HG03575 (cell line): Measurements from ENCODE around the gene FMO1.
"Not testable (repeated sequence)": the region's sequence is repeated elsewhere in the genome, so short reads cannot be mapped to it uniquely, and the experiment has no call there.

Experiments
- ATAC-seq: cut with Tn5 transposase; IDR thresholded peaks from one replicate; pipeline ENCODE4 v1.9.1; 2021; ENCODE audit not compliant: unreplicated experiment, insufficient number of reproducible peaks, low FRiP score; ENCODE audit errors: extremely low read depth

The FMO1 gene

GRCh38 chr1:171226747-171227370, 21.4 kb upstream of the FMO1 start:
- peak; percentile 79 for ATAC-seq

DNA sequence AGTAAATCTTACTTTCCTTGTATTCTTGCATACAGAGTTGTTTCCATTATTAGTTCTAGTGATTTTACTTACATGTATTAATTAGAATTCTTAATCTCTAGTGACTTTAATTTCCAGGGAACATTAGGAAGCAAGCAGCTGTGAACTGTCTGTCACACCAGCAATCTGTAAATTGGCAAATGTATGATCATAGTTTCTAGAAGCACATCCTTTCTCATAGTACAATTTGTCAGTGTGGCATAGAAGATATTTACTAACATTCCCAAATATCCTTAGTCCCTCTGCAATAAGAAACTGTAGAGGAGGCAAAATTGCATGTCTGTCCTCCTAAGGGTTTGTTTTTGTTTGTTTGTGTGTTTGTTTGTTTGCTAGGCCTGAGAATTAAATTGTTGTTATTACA, 17.0 kb upstream of the FMO1 start:
- no peak for ATAC-seq

DNA sequence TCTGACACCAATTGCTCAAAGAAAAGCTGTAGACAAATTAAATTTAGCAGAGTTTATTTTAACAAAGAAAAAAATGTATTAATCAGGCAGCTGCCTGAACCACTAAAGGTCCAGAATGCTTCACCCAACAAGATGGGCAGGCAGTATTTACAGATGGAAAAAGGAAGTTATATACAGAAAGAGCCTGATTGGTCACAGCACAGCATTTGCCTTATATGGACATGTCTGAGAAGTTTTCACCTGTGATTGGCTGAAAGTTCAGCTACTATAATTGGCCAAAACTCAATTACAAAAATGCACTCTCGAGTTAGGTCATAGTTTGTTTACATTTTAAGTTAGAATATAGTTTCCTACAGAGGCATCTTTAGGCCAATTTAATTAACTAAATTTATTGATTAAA, 15.1 kb upstream of the FMO1 start:
- ATAC-seq: no peak

DNA sequence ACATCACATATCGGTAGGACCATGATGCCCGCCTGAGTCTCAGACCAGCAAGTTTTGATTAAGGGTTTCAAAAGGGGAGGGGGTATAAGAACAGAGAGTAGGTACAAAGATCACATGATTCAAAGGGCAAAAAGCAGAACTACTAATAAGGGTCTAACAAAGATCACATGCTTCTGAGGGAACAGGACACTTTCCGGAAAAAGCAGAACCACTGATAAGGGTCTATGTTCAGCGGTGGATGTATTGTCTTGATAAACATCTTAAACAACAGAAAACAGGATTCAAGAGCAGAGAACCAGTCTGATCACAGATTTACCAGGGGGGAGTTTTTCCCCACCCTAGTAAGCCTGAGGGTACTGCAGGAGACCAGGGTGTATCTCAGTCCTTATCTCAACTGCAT, 12.1 kb upstream of the FMO1 start:
- ATAC-seq: not testable (repeated sequence)

DNA sequence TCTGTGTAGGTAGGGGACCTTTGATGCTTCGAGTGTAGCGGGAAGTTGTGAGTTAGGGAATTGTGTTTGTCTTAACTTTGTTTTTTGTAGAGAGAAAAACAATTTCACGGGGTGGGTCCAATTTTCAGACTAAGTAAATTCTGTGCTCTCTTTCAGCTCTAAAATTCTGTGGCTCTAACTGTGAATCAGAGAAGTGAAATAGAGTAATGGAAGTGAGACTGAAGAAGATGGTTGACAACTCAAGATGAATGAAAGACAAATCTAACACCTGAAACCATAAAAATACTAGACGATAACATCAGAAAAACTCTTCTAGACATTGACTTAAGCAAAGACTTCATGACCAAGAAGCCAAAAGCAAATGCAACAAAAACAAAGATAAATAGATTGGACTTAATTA, 4.4 kb upstream of the FMO1 start:
- no peak for ATAC-seq

- no peak for ATAC-seq
These were observed 2.7 kb upstream of the FMO1 start for GRCh38 chr1:171245458-171246064.

- ATAC-seq: no peak
These were observed 793 bp upstream of the FMO1 start for GRCh38 chr1:171247501-171247900.

GRCh38 chr1:171248841-171249240, 547 bp downstream of the FMO1 start:
- no peak for ATAC-seq

DNA sequence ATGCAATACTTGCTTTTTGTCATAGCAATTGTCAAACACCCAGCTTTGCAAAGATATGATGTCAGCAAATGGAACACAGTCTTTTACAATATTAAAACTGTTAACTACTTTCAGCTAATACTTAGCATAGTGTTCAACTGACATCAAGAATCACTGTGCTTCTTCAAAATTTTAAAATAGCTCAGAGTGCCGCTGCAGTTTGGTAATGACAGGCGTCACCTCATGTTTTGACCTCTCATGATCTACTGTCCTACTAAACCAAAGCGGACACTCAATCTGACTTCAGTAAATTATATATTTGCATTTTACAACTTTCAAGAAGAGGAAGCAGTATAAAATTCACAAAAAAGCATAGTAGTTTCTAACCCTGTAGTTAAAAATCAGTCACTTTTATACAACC, 2.0 kb downstream of the FMO1 start:
- ATAC-seq: no peak

DNA sequence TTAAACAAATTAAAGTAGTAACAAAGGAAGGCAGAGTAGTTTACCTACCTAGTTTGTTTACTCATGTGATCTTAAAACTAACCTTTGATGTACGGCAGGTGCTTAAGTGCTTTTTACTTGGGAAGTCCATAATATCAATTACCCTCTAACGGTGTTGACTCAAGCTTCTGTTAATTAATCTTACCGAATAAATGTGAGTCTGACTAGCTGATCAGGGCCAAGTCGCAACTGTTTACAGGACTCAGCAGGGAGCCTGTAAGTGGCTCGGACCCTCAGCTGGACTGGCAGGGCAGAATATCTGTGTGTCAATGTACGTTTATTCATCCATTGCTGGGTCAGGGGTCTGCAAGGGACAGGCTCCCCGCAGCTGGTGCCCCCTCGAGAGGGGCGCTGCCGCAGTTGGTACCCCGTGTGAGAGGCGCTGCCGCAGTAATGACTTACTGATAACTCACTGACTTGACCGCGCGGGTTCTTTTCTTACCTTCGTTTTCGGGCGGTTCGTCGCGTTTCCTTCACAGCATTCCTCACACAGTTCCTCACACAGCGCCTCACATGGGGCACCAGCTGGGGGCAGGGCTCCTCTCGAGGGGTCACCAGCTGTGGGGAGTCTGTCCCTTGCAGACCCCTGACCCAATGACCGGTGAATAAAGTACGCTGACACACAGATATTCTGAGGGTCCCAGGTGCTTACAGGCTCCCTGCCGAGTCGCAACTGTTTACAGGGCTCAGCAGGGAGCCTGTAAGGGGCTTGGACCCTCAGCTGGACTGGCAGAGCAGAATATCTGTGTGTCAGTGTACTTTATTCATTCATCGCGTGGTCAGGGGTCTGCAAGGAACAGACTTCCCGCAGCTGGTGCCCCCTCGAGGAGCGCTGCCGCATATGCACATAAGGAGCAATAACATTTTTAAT, 3.0 kb downstream of the FMO1 start:
- ATAC-seq: no peak

- no peak for ATAC-seq
These were observed 3.6 kb downstream of the FMO1 start for GRCh38 chr1:171251952-171252300.

DNA sequence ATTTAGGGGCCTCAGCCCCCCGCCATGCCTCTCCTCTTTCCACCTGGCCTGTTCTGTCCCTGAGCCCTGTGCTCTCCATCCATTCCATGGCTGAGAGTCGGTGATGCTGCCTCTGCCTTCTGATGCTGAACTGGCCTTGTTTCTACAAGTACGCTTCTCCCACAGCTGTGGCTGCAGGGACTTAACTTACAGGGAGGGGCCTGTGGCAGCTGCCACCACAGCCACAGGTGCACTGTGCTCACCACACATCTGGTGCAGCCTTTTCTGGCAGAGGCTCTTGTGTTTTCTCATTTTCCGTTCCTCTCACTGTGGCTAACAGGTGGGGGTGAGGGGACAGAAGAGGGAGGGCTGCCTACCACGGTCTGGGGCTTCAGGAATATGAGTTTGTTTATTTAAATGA, 4.2 kb downstream of the FMO1 start:
- ATAC-seq: no peak

DNA sequence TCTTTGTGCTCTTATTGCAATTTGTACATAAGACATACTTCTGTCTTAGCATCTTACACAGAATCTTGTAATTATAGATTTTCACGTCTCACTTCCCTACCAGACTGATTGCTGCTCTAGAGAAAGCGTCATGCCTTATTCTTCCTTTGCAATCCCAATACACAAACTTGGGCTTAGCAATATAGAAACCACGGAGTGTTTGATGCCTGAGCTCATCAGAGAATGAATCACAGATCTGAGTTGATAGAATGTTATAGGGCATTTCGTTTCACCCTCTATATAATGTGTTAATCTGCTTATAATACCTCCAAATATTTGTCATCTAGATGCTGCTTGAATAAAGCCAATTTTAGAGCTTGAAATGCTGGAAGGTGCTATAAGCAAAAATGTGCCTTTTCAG, 6.6 kb downstream of the FMO1 start:
- no peak for ATAC-seq

- no peak for ATAC-seq
These were observed 8.8 kb downstream of the FMO1 start for GRCh38 chr1:171256940-171257606.

DNA sequence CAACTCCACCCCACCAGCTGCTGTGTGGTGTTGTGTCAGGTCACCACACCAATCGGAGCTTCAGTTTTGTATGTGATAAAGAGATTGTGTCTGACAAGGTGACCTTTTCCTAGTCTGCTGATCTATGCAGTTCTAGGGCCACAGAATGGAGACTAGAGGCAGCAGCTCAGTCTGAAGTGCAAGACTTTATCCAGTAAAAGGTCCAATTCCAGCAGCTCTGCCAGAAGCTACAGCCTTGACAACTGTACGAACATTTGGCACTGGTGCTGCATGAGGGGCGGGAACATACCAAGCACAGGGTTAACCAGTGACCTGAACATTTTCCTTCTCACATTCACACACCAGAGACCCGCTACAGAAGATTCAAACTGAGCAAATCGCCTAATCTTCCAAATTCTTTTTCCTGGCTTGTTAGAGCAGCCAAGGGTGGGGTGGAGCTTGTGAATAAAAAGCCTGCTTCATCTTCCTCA, 9.3 kb downstream of the FMO1 start:
- ATAC-seq: no peak

- ATAC-seq: no peak
These were observed 10.1 kb downstream of the FMO1 start for GRCh38 chr1:171258429-171258828.

GRCh38 chr1:171258943-171259342, 10.6 kb downstream of the FMO1 start:
- ATAC-seq: no peak

- ATAC-seq: no peak
These were observed 13.0 kb downstream of the FMO1 start for GRCh38 chr1:171261336-171261735.

DNA sequence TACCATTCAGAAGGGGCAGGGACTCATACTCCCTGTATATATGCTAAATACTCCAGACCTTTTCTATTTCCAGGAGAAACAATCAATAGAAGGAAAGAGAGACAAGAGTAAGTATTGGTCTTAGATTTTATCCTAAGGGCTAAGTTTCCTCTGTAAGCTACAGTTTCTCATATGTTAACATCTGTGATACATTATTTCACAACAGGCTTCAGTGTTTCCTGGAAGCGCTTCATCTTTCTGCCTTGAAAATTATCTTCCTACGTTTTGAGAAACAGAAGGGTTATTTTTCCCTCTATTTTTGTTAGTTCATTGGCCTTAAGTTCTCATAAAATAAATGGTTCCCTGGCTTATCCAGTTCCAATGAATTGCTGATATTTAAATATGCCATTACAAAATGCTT, 15.6 kb downstream of the FMO1 start:
- ATAC-seq: no peak

GRCh38 chr1:171265686-171266085, 17.4 kb downstream of the FMO1 start:
- no peak for ATAC-seq
